ENCODE results near the gene PPP2R3A.

- TF ChIP-seq CTCF (IDR thresholded peaks at IDR 0.05; ENCODE audit: borderline replicate concordance, extremely low read depth, low read length, poor library complexity, severe bottlenecking) = no peak
- no peak for TF ChIP-seq EZH2 (IDR thresholded peaks at IDR 0.05; ENCODE audit: borderline replicate concordance, low read depth, low read length, severe bottlenecking)
These were observed 23.7 kb downstream of the PPP2R3A start for GRCh38 chr3:135989242-135989641.
